RWPE2 (cell line): Measurements from ENCODE around the gene NPAS4.

Experiments
- ATAC-seq: fragments of 200-7000 bp; cut with Tn5 transposase; 3 replicates; pipeline ENCODE4 v1.9.1; 2021; ENCODE audit warnings: low read depth
- DNase-seq: peaks from one replicate; pipeline ENCODE4 v3.0.0-alpha.2; 2020; ENCODE audit warnings: low spot score
- H3K27ac ChIP-seq: fragments of 450-650 bp; 2 replicates; pipeline ENCODE4 v1.5.1; 2017; ENCODE audit warnings: mild to moderate bottlenecking; ENCODE audit not compliant: poor library complexity, severe bottlenecking
- H3K27me3 ChIP-seq: fragments of 250-450 bp; sonication (Bioruptor Pico); 2 replicates; pipeline ENCODE4 v1.5.1; 2021; ENCODE audit warnings: mild to moderate bottlenecking, moderate library complexity; ENCODE audit not compliant: insufficient read depth, poor library complexity, severe bottlenecking
- H3K36me3 ChIP-seq: fragments of 250-450 bp; sonication (Bioruptor Pico); 2 replicates; pipeline ENCODE4 v1.5.1; 2020; ENCODE audit warnings: low read depth, mild to moderate bottlenecking, moderate library complexity
- H3K4me1 ChIP-seq: fragments of 250-450 bp; sonication (Bioruptor Pico); 2 replicates; pipeline ENCODE4 v1.5.1; 2021; ENCODE audit warnings: mild to moderate bottlenecking, moderate library complexity; ENCODE audit not compliant: insufficient read depth, poor library complexity, severe bottlenecking
- H3K4me3 ChIP-seq: fragments of 250-450 bp; sonication (Bioruptor Pico); 2 replicates; pipeline ENCODE4 v1.5.1; 2021; ENCODE audit warnings: mild to moderate bottlenecking, moderate library complexity; ENCODE audit not compliant: severe bottlenecking
- H3K9me3 ChIP-seq: fragments of 250-450 bp; sonication (Bioruptor Pico); 2 replicates; pipeline ENCODE4 v1.5.1; 2021; ENCODE audit warnings: mild to moderate bottlenecking, moderate library complexity; ENCODE audit not compliant: severe bottlenecking
- TF ChIP-seq, protein P1 (sequence below): fragments of 450-650 bp; IDR thresholded peaks from one replicate; pipeline ENCODE4 v1.5.1; 2017; ENCODE audit warnings: mild to moderate bottlenecking, moderate library complexity; ENCODE audit not compliant: poor library complexity, severe bottlenecking

Gene NPAS4

DNA sequence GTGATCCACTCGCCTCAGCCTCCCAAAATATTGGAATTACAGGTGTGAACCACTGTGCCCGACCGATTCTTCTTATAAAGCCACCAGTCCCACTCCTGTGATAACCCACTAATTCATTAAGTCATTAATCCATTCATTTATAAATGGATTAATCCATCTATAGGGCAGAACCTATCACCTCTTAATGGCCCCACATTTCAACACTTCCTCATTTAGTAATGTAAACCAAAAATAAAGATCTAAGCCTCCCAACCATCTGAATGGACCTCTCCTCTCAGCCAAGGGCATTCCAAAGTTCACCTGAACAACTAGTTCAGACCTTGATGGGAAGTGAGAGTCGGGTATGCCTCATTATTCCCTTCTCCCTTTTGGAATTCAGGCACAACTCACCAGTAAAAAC is 27.7 kb downstream of the NPAS4 start:
- H3K27ac ChIP-seq, result no peak overlapping the region
- no peaks in the 10 kb centered on the region for H3K27me3 ChIP-seq
- no peak for ATAC-seq
- peaks cover 8% of the 10 kb centered on the region for H3K4me1 ChIP-seq
- no peaks in the 10 kb centered on the region for H3K9me3 ChIP-seq
- H3K36me3 ChIP-seq, result no peaks in the 10 kb centered on the region
- DNase-seq, result no peak
- no peak overlapping the region for H3K4me3 ChIP-seq
- TF ChIP-seq, protein P1, sequence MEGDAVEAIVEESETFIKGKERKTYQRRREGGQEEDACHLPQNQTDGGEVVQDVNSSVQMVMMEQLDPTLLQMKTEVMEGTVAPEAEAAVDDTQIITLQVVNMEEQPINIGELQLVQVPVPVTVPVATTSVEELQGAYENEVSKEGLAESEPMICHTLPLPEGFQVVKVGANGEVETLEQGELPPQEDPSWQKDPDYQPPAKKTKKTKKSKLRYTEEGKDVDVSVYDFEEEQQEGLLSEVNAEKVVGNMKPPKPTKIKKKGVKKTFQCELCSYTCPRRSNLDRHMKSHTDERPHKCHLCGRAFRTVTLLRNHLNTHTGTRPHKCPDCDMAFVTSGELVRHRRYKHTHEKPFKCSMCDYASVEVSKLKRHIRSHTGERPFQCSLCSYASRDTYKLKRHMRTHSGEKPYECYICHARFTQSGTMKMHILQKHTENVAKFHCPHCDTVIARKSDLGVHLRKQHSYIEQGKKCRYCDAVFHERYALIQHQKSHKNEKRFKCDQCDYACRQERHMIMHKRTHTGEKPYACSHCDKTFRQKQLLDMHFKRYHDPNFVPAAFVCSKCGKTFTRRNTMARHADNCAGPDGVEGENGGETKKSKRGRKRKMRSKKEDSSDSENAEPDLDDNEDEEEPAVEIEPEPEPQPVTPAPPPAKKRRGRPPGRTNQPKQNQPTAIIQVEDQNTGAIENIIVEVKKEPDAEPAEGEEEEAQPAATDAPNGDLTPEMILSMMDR, result no peak

DNA sequence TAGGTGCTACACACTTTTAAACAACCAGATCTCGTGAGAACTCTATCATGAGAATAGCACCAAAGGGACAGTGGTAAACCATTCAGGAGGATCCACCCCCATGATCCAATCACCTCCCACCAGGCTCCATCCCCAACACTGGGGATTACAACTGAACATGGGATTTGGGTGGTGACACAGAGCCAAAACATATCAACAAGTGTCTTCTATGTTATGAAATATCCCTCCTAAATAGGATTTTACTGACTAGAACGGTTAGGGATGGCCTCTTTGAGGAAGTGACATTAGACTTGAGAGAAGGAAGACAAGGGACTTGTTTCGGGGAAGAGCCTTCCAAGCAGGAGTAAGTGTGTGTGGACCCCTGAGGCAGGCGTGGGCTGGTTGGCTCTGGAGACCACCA is 29.7 kb downstream of the NPAS4 start:
- Histone ChIP-seq H3K4me1 (peaks cover 14% of the 10 kb centered on the region), H3K9me3 (no peaks in the 10 kb centered on the region), H3K27me3 (no peaks in the 10 kb centered on the region), H3K27ac (no peak overlapping the region), H3K36me3 (no peaks in the 10 kb centered on the region), H3K4me3 (no peak overlapping the region)
- ATAC-seq (no peak), DNase-seq (no peak)
- TF ChIP-seq, protein P1, result no peak

DNA sequence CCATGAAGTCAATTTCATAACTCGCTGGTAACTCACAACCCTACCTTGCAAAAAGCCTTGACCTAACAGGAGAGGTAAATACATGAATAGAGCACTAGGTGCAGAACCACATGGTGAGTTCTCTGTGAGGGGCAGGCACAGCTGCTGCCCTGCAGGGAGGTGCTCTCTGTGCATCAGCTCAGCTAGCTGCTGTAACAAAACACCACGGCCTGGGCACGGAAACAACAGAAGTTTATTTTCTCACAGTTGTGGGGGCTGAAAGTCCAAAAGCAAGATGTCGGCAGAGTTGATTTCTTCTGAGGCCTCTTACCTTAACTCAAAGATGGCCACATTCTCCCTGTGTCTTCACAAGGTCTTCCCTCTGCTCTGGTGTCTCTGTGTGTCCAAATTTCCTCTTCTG is 30.8 kb downstream of the NPAS4 start:
- H3K36me3 ChIP-seq, result no peaks in the 10 kb centered on the region
- TF ChIP-seq, protein P1, result no peak
- H3K27me3 ChIP-seq, result no peaks in the 10 kb centered on the region
- peaks cover 14% of the 10 kb centered on the region for H3K4me1 ChIP-seq
- ATAC-seq, result no peak
- no peak for DNase-seq
- H3K4me3 ChIP-seq, result no peak overlapping the region
- H3K27ac ChIP-seq, result no peak overlapping the region
- no peaks in the 10 kb centered on the region for H3K9me3 ChIP-seq

DNA sequence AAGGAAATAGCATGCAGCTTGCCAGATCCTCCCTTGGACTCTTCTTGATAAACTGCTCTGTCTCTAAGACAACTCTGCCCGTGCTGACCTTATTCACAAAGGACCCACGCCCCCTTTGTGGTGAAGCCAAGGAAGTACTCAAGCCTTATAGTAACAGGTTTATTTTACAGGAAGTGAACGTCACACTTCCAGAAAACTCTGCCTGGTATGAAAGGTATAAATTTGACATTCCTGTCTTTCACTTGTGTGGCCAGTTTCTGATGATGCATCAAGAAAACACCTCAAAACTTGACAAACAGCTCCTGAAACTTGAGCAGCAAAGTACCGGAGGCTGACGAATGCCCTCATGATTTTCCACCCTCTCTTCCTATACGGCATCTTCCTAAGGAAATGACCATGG is 33.4 kb downstream of the NPAS4 start:
- Histone ChIP-seq H3K4me1 (peaks cover 14% of the 10 kb centered on the region), H3K4me3 (no peak overlapping the region), H3K27me3 (no peaks in the 10 kb centered on the region), H3K36me3 (no peaks in the 10 kb centered on the region), H3K27ac (peak overlapping the region; percentile 81), H3K9me3 (no peaks in the 10 kb centered on the region)
- DNase-seq (peak; percentile 71), ATAC-seq (peak; percentile 93)
- TF ChIP-seq, protein P1, result no peak

DNA sequence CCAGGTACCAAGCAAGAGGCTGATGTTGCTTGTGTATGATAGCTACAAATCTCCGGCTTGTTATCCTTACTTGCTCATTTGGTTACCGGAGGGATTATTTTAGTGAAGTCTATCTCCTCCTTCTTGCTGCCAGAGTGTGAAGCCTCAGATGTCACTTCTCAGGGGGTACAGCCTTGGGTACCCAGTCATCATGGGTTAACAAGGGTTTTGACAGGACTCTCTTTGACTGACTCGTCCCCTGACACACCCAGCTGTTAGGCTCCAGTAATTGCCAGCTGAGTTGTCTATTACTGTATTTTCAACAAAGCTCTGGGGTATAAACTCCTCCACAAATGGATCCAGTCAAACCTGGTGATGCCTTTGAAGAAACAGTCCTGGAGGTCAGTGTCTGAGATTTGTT is 34.0 kb downstream of the NPAS4 start:
- peak overlapping the region; percentile 81 for H3K27ac ChIP-seq
- ATAC-seq (no peak), DNase-seq (no peak)
- TF ChIP-seq, protein P1, result no peak
- H3K4me1 ChIP-seq, result peaks cover 14% of the 10 kb centered on the region
- no peaks in the 10 kb centered on the region for H3K9me3 ChIP-seq
- no peaks in the 10 kb centered on the region for H3K36me3 ChIP-seq
- H3K4me3 ChIP-seq, result no peak overlapping the region
- no peaks in the 10 kb centered on the region for H3K27me3 ChIP-seq
